DOHH2 (cell line): ENCODE measurements around the gene ZNF462.

Source experiments
- H3F3A ChIP-seq: fragments of 200-600 bp; sonication (generic), shearing (Covaris generic); 2 replicates; pipeline ENCODE4 v1.6.0; 2016; ENCODE audit warnings: antibody characterized with exemption, mild to moderate bottlenecking; ENCODE audit not compliant: control insufficient read depth, insufficient read depth
- H3K27ac ChIP-seq: fragments of 200-600 bp; sonication (generic); 2 replicates; pipeline ENCODE4 v1.5.1; 2014; ENCODE audit warnings: low read depth, mild to moderate bottlenecking, low read length, moderate library complexity
- H3K27me3 ChIP-seq: fragments of 200-600 bp; sonication (generic); 2 replicates; pipeline ENCODE4 v1.6.1; 2014; ENCODE audit warnings: mild to moderate bottlenecking, low read length, mixed read lengths; ENCODE audit not compliant: control insufficient read depth
- H3K36me3 ChIP-seq: fragments of 200-600 bp; sonication (generic); 2 replicates; pipeline ENCODE4 v1.6.1; 2014; ENCODE audit warnings: mild to moderate bottlenecking, low read length, moderate library complexity, mixed read lengths; ENCODE audit not compliant: control insufficient read depth
- H3K4me1 ChIP-seq: fragments of 200-600 bp; sonication (generic); 2 replicates; pipeline ENCODE4 v1.6.1; 2014; ENCODE audit warnings: mild to moderate bottlenecking, low read length, mixed read lengths; ENCODE audit not compliant: control insufficient read depth
- H3K4me2 ChIP-seq: fragments of 200-600 bp; sonication (generic); 2 replicates; pipeline ENCODE4 v1.6.0; 2014; ENCODE audit warnings: mild to moderate bottlenecking, low read length, moderate library complexity
- H3K4me3 ChIP-seq: fragments of 200-600 bp; sonication (generic); 2 replicates; pipeline ENCODE4 v1.5.1; 2014; ENCODE audit warnings: mild to moderate bottlenecking, low read length, mixed read lengths
- H3K79me2 ChIP-seq: fragments of 200-600 bp; sonication (generic); 2 replicates; pipeline ENCODE4 v1.6.1; 2014; ENCODE audit warnings: mild to moderate bottlenecking, low read length, mixed read lengths; ENCODE audit not compliant: control insufficient read depth
- H3K9me2 ChIP-seq: fragments of 200-600 bp; sonication (generic); replicated peaks from 2 replicates; pipeline ENCODE4 v1.6.1; 2014; ENCODE audit warnings: mild to moderate bottlenecking, low read length, mixed read lengths; ENCODE audit not compliant: control insufficient read depth
- H3K9me3 ChIP-seq: fragments of 200-600 bp; sonication (generic); 2 replicates; pipeline ENCODE4 v1.6.1; 2014; ENCODE audit warnings: antibody characterized with exemption, low read length, mixed read lengths; ENCODE audit not compliant: control insufficient read depth, insufficient read depth
- H4K20me1 ChIP-seq: fragments of 200-600 bp; sonication (generic); 2 replicates; pipeline ENCODE4 v1.6.0; 2014; ENCODE audit warnings: low read depth, mild to moderate bottlenecking, antibody characterized with exemption, low read length, moderate library complexity; ENCODE audit not compliant: control insufficient read depth, insufficient read depth
- EZH2phosphoT487 ChIP-seq: fragments of 200-600 bp; sonication (generic); IDR thresholded peaks from 2 replicates; pipeline ENCODE4 v1.6.1; 2017; ENCODE audit warnings: borderline replicate concordance, mild to moderate bottlenecking, antibody characterized with exemption, low read length, moderate library complexity, mixed read lengths
- TF ChIP-seq, protein P1 (sequence below): fragments of 200-600 bp; sonication (generic); IDR thresholded peaks from one replicate; pipeline ENCODE4 v1.5.1; 2014; ENCODE audit warnings: antibody characterized with exemption, mild to moderate bottlenecking, low read depth, low read length; ENCODE audit not compliant: poor library complexity, severe bottlenecking

ZNF462 gene

GRCh38 chr9:106916466-106917235, 53.7 kb downstream of the ZNF462 start:
- H3K4me3 ChIP-seq: no peak overlapping the region
- H3K4me1 ChIP-seq: no peaks in the 10 kb centered on the region
- no peaks in the 10 kb centered on the region for H3K36me3 ChIP-seq
- H3K79me2 ChIP-seq: no peaks in the 10 kb centered on the region
- no peaks in the 10 kb centered on the region for H4K20me1 ChIP-seq
- H3K27ac ChIP-seq: no peak overlapping the region
- no peak for TF ChIP-seq EZH2phosphoT487
- TF ChIP-seq, protein P1, sequence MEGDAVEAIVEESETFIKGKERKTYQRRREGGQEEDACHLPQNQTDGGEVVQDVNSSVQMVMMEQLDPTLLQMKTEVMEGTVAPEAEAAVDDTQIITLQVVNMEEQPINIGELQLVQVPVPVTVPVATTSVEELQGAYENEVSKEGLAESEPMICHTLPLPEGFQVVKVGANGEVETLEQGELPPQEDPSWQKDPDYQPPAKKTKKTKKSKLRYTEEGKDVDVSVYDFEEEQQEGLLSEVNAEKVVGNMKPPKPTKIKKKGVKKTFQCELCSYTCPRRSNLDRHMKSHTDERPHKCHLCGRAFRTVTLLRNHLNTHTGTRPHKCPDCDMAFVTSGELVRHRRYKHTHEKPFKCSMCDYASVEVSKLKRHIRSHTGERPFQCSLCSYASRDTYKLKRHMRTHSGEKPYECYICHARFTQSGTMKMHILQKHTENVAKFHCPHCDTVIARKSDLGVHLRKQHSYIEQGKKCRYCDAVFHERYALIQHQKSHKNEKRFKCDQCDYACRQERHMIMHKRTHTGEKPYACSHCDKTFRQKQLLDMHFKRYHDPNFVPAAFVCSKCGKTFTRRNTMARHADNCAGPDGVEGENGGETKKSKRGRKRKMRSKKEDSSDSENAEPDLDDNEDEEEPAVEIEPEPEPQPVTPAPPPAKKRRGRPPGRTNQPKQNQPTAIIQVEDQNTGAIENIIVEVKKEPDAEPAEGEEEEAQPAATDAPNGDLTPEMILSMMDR: no peak
- H3K27me3 ChIP-seq: no peaks in the 10 kb centered on the region
- H3K4me2 ChIP-seq: no peak overlapping the region
- no peaks in the 10 kb centered on the region for H3K9me3 ChIP-seq
- no peaks in the 10 kb centered on the region for H3K9me2 ChIP-seq
- H3F3A ChIP-seq: no peaks in the 10 kb centered on the region

DNA sequence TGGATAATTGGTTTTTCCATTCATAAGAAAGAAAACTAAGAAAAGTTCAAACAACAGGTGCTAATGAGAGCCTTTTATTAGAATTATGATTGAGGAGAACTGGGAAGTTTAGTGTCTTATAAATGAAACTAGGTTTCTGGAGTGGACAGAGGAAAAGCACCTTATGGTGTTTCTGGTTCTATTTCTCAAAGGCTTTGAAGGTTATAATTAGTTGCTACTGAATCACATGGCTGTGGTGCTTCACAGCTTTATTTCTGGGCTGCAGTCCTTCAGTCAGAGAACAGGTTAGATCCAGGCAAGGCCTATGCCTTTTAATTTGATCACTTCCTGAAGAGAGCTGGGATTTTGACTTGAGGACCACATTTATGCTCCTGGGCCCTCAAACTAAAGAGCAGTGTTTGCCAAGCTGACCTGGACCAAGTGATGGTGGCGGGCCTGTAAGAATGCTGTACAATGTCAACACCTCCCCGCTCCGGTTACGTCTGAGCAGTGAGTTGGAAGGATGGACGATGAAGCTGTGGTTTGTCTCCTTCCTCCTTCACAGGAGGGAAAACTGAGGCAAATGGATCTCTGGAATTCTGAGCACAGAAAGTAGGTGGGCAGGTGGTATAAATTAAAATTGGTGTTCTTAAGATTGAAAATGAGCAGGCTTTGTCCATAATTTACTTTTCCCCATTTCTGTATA, 56.0 kb downstream of the ZNF462 start:
- no peak overlapping the region for H3K27ac ChIP-seq
- H3K79me2 ChIP-seq: no peaks in the 10 kb centered on the region
- no peaks in the 10 kb centered on the region for H3K27me3 ChIP-seq
- no peaks in the 10 kb centered on the region for H3K4me1 ChIP-seq
- no peak overlapping the region for H3K4me2 ChIP-seq
- no peaks in the 10 kb centered on the region for H4K20me1 ChIP-seq
- TF ChIP-seq EZH2phosphoT487: no peak
- TF ChIP-seq, protein P1: no peak
- H3K36me3 ChIP-seq: no peaks in the 10 kb centered on the region
- no peaks in the 10 kb centered on the region for H3K9me3 ChIP-seq
- no peak overlapping the region for H3K4me3 ChIP-seq
- H3K9me2 ChIP-seq: no peaks in the 10 kb centered on the region
- H3F3A ChIP-seq: no peaks in the 10 kb centered on the region

DNA sequence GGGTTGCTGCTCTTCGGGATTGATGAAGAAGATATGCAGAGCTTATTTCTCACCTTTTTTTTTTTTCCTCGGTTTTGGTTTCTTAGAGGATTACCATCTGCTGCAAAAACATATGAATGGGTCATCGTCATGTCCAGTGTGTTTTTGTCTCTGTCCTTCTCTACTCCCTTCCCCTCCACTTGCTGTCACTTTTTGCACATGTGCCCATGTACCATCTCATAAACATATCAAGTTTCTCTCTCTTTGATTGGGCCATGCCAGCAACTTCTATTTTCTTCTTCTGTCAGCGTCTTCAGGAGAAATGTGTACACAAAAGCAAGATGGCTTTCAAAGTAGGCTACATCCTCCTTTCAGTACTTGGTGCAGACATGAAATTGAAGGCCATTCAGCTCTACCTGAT, 57.1 kb downstream of the ZNF462 start:
- no peak overlapping the region for H3K4me2 ChIP-seq
- H3K9me2 ChIP-seq: no peaks in the 10 kb centered on the region
- H4K20me1 ChIP-seq: no peaks in the 10 kb centered on the region
- H3K4me1 ChIP-seq: no peaks in the 10 kb centered on the region
- no peaks in the 10 kb centered on the region for H3K36me3 ChIP-seq
- H3K9me3 ChIP-seq: no peaks in the 10 kb centered on the region
- TF ChIP-seq EZH2phosphoT487: no peak
- TF ChIP-seq, protein P1: no peak
- H3K79me2 ChIP-seq: no peaks in the 10 kb centered on the region
- H3K4me3 ChIP-seq: no peak overlapping the region
- H3F3A ChIP-seq: no peaks in the 10 kb centered on the region
- no peaks in the 10 kb centered on the region for H3K27me3 ChIP-seq
- no peak overlapping the region for H3K27ac ChIP-seq
